Parietal lobe (tissue), 2 donors: ENCODE results near the gene GPR149. TPM values are rescaled to one million over a fixed set of nuclear protein-coding genes. Genes with fewer than 3 reads are reported as not detected.

ENCODE experiments used
- small RNA-seq: library from RNA; depleted of rRNA; stranded (forward); fragments of <200 nt; gene quantifications from one replicate; pipeline ENCODE3, GENCODE V24; 2014; ENCODE audit warnings: low replicate concordance
- total RNA-seq: library from RNA; depleted of rRNA; stranded (reverse); fragments of >200 nt; gene quantifications from one replicate; pipeline ENCODE4 v1.2.3, GENCODE V29; 2014

Gene GPR149
- 1.9 TPM for total RNA-seq

GRCh38 chr3:154430014-154430413 is at the start of gene GPR149:
TSS of gene GPR149 (minus strand) at chr3:154430190. CDS start at chr3:154429615, 575 bp downstream.

GRCh38 chr3:154323891-154324738 is 105.9 kb downstream of the GPR149 start, which contains the start of gene DHX36:
TSS of gene DHX36 (minus strand) at chr3:154324487. CDS start at chr3:154324416, 71 bp downstream.

Small RNA genes lying within 50 kb of the gene (small RNA-seq; reads per million reads assigned to genes)
- not detected for gene RF01210

Other genes starting within 250 kb of the GPR149 start
- gene DHX36, start 105.7 kb downstream of the GPR149 start, total RNA-seq: 181 TPM